ENCODE data around the gene MARS1. TPM values are rescaled to one million over a fixed set of nuclear protein-coding genes. Genes with fewer than 3 reads are reported as not detected.

The MARS1 gene
- total RNA-seq, 1 donor from 2014 or later: 316 TPM

DNA sequence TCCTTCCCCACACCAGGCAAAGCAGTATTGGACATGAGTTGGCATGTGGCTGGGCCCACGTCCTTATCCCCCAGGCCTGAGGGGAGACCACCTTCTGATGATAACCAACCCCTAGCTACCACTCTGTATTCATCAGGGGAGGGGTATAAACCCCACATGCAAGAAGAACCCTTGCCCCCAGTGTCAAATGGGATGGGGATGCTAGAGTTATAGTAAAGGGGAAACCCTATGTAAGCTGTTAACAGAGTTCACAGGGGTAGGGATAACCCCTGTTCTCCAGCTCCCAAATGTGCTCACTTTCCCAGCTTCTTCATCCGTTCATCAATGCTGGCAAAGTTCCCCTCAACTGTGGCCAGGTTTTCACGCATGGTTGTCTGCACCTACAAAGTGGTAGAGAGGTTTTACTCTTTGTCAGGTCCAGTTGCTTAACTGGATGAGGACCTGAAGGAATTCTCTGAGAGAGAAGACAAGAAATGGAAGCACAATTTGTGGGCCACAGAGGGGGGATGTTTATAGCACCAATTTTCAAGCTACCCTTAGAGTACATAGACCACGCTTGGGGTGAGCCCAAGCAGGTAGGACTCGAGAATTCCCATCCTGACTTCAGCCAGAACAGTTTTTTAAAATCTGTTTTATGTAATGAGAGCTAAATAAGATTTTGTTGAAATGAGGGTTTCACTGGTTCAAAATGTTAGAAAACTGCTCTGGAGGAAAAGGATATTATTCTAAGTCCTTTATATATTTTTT, 42.7 kb downstream of the MARS1 start:
- intact Hi-C loops (cut with micrococcal nuclease): no loop called here
- Mint-ChIP-seq H3K4me3 (no peak overlapping the region), H3K27ac (no peak overlapping the region), H3K36me3 (ENCODE audit: low read depth) (peaks cover 61% of the 10 kb centered on the region), H3K27me3 (no peaks in the 10 kb centered on the region), H3K4me1 (peaks cover 2% of the 10 kb centered on the region), H3K9me3 (no peaks in the 10 kb centered on the region)
- no peak for DNase-seq

DNA sequence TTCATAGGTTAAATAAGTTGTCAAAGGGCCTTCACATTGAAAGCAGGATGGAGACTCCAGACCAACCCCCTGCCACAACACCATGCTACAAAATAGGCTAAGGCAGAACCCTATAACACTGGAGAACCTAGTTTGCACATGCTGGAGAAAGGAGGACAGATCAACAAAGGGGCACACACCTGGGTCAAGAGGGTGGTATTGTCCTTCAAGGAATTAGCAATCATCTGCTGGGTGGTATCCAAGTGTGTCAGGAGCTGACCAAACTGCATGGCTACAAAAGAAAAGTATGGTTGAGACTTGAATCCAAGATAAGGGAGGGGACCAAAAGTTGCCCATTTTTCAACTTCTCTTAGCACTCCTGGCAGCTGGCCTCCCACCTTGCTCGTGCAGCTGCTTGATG, 44.0 kb downstream of the MARS1 start:
- Mint-ChIP-seq H3K9me3 (no peaks in the 10 kb centered on the region), H3K4me1 (no peaks in the 10 kb centered on the region), H3K36me3 (ENCODE audit: low read depth) (peaks cover 57% of the 10 kb centered on the region), H3K27ac (no peak overlapping the region), H3K27me3 (no peaks in the 10 kb centered on the region), H3K4me3 (no peak overlapping the region)
- DNase-seq: no peak
- intact Hi-C loops (cut with micrococcal nuclease): no loop called here

DNA sequence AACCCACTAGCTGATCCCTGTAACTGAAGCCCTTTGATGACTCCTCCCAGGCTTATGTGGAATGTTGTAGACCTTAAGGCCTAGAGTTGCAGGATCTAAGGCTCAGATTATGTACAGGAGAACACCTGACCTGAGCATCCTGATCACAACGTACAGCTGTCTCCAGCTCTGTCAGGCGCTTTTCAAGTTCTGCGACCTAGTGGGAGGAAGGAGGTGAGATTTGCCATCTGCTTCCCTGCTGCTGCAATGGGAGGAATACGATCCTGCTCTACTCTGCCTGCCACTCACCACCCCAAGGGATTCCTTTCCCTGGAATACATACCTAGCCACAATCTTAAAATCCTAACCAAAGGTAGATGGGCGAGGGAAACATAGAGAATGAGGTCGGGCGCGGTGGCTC, 45.2 kb downstream of the MARS1 start:
- intact Hi-C loops (cut with micrococcal nuclease): no loop called here
- H3K4me3 Mint-ChIP-seq: no peak overlapping the region
- peaks cover 52% of the 10 kb centered on the region for H3K36me3 Mint-ChIP-seq (ENCODE audit: low read depth)
- no peaks in the 10 kb centered on the region for H3K4me1 Mint-ChIP-seq
- no peak for DNase-seq
- H3K27me3 Mint-ChIP-seq: no peaks in the 10 kb centered on the region
- no peaks in the 10 kb centered on the region for H3K9me3 Mint-ChIP-seq
- H3K27ac Mint-ChIP-seq: no peak overlapping the region

DNA sequence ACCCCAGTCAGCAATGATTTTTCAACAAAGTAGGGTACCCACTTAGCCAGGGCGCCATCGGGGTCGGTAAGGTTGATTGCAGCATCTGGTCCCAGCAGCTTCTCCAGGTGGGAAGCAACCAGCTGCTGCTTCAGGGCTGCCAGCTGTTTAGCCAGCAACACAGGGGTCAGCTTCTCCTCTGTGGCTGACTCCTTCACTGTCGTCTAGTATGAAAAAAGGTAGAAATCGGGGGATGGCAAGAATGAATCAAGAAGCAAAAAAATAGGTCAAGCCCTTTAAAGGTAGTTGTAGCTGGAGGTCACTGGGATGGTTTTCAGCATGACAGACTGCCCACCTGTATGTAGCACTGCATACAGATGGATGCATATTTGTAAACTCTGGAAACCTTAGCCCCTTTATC, 46.4 kb downstream of the MARS1 start:
- H3K27me3 Mint-ChIP-seq: no peaks in the 10 kb centered on the region
- no peaks in the 10 kb centered on the region for H3K9me3 Mint-ChIP-seq
- peaks cover 2% of the 10 kb centered on the region for H3K4me1 Mint-ChIP-seq
- intact Hi-C loops (cut with micrococcal nuclease): no loop called here
- H3K4me3 Mint-ChIP-seq: no peak overlapping the region
- DNase-seq: no peak
- H3K36me3 Mint-ChIP-seq (ENCODE audit: low read depth): peaks cover 53% of the 10 kb centered on the region
- H3K27ac Mint-ChIP-seq: no peak overlapping the region

DNA sequence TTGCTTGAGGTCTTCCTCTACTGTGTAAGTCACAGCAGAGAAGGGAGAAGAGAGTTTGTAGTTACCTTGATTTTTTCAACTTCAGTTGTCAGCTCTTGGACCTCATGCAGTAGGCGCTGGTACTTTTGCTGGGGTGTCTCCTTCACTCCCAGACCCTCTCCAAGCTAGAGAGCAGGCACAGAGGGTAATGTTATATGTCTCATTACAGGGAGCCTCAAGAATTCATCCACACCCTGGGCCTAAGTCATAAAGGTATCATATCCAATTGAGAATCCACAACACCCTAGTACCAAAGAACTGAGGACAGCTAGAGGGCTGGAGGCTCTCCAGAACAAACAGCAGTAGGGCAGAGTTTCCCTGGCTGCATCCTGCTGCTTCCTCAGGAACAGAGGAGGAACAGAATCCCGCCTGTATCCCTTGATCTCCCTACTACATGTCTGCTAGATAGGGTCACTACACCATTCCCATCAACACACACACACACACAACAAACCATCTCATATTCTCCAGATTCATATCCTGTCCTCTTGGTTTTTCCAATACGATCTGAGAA, 47.2 kb downstream of the MARS1 start:
- DNase-seq: no peak
- intact Hi-C loops (cut with micrococcal nuclease): no loop called here
- H3K4me3 Mint-ChIP-seq: no peak overlapping the region
- H3K9me3 Mint-ChIP-seq: no peaks in the 10 kb centered on the region
- H3K36me3 Mint-ChIP-seq (ENCODE audit: low read depth): peaks cover 48% of the 10 kb centered on the region
- peaks cover 2% of the 10 kb centered on the region for H3K4me1 Mint-ChIP-seq
- H3K27me3 Mint-ChIP-seq: no peaks in the 10 kb centered on the region
- H3K27ac Mint-ChIP-seq: no peak overlapping the region

DNA sequence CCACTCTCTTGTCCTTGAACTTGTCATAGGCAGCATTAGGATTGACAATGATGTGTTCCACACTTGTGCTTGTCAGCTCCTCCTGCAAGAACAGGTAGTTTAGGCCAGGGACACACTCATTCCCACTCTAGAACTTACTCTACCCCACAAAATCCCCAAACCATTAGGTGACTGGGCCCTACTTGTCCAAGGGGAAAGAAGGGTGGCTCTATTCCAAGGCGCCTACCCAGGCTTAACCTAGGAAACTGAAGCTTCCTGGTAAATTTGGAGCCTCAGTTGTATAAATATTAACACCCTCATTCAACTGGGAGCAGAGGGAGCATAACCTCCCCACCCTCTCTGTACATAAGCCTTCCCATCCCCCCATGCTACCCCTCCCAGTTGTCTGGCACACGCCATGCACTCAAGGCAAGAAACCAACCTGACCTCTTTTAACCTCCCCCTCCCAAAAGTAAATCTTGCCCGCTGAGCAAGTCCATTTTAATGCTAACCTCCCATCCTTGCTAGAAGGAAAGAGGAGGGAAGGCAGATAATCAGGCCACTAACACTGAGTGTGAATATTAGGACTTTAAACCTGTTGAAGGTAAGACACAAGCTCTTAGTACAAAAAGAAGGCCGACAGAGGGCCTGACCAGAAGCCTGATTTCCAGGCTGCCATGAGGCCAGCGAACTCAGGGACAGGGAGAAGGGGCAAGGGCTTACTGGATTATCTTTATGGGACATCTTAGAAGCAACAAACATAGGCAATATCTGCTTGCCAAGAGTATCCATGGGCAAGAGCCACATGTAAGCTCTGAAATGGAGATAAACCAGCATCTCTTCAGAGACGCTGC, 48.1 kb downstream of the MARS1 start:
- peaks cover 2% of the 10 kb centered on the region for H3K4me1 Mint-ChIP-seq
- DNase-seq: no peak
- no peak overlapping the region for H3K27ac Mint-ChIP-seq
- H3K27me3 Mint-ChIP-seq: no peaks in the 10 kb centered on the region
- peaks cover 46% of the 10 kb centered on the region for H3K36me3 Mint-ChIP-seq (ENCODE audit: low read depth)
- intact Hi-C loops (cut with micrococcal nuclease): no loop called here
- no peak overlapping the region for H3K4me3 Mint-ChIP-seq
- no peaks in the 10 kb centered on the region for H3K9me3 Mint-ChIP-seq

DNA sequence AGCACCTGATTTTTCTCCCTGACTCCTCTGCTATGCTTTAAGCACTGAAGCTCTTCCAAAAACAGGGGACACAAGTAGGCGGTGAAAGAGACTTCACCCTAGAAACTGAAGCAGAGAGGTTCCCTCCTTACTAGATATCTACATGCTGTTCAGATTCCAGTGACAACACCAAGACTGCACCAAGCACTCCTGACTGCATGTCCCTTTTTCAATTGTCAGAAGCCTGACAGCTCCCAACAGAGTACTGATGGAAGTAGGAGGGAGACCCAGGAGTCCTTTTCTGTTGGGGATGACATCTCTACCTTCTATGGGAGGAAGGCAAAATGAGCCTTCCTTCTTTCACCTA, 48.7 kb downstream of the MARS1 start:
- Mint-ChIP-seq H3K36me3 (ENCODE audit: low read depth) (peaks cover 46% of the 10 kb centered on the region), H3K4me1 (peaks cover 2% of the 10 kb centered on the region), H3K27ac (no peak overlapping the region), H3K4me3 (no peak overlapping the region), H3K27me3 (no peaks in the 10 kb centered on the region), H3K9me3 (no peaks in the 10 kb centered on the region)
- DNase-seq: no peak
- intact Hi-C loops (cut with micrococcal nuclease): no loop called here

DNA sequence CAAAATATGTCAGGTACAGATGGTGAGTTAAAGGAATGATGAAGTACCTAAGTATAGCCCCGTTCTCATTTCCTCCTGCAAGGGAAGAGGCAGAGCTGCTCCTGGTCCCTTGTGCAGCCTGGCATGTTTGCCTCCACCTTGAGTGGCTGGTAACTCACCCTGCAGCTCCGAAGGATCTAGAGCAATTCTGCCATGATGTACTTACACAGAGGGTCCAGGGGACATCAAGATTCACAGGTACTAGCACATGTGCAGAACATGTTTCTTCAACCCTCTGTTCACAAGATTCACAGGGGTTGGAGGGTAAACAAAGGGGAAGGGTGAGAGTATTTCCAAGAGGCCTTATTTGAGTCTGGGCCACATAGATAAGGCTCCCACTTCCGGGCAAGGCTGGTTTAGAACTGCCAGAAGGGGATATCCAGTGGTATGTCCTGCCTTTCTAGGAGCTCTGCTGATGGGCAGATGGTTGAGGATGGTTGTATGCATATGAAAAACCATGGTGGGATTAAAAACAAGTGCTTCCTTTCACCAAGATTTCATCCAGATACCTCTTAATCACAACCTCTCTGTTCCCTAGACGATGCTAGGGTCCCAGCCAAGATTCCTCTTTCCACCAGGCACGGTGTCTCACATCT, 51.4 kb downstream of the MARS1 start:
- Mint-ChIP-seq H3K36me3 (ENCODE audit: low read depth) (peaks cover 30% of the 10 kb centered on the region), H3K27ac (peak overlapping the region; percentile 48), H3K9me3 (no peaks in the 10 kb centered on the region), H3K27me3 (no peaks in the 10 kb centered on the region), H3K4me3 (no peak overlapping the region), H3K4me1 (peaks cover 6% of the 10 kb centered on the region)
- intact Hi-C loops (cut with micrococcal nuclease): no loop called here
- DNase-seq: no peak

DNA sequence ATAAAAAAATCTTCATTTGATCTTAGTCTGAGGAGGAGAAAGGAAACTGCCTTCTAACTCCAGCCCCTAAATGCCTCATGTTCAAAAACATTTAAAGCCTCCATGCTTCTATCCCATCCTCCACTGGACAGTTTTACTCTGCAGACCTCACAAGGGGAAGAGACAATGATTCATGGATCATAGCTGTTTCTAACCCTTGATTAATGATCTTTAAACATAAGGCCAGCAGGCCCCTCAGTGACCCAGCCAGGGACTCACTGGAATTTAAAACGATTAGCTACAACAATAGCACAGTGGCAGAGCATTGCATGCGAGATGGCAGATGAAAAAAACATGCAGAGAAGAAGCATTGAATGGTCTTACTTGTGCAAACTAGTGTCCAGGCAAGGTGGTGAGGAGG, 53.1 kb downstream of the MARS1 start:
- Mint-ChIP-seq H3K4me1 (peaks cover 17% of the 10 kb centered on the region), H3K27me3 (no peaks in the 10 kb centered on the region), H3K36me3 (ENCODE audit: low read depth) (peaks cover 30% of the 10 kb centered on the region), H3K27ac (no peak overlapping the region), H3K9me3 (no peaks in the 10 kb centered on the region), H3K4me3 (no peak overlapping the region)
- intact Hi-C loops (cut with micrococcal nuclease): no loop called here
- DNase-seq: no peak

DNA sequence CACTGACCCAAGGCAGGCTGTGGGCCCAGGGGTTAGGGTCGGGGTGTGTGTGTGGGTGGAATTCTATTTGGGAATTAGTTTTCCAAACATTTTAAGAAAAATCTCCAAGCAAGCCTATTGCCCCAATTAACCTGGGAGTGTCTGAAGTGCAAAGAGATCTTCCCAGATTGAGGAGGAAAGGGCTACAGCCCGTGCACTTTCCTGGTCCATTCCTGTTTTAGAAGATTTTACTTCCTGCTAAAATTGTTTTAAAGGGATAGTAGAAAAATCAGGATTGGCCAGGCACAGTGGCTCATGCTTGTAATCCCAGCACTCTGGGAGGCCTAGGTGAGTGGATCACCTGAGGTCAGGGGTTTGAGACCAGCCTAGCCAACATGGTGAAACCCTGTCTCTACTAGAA, 53.8 kb downstream of the MARS1 start:
- peaks cover 21% of the 10 kb centered on the region for H3K4me1 Mint-ChIP-seq
- no peak overlapping the region for H3K27ac Mint-ChIP-seq
- H3K36me3 Mint-ChIP-seq (ENCODE audit: low read depth): peaks cover 34% of the 10 kb centered on the region
- H3K4me3 Mint-ChIP-seq: no peak overlapping the region
- intact Hi-C loops (cut with micrococcal nuclease): no loop called here
- H3K27me3 Mint-ChIP-seq: no peaks in the 10 kb centered on the region
- H3K9me3 Mint-ChIP-seq: no peaks in the 10 kb centered on the region
- no peak for DNase-seq

DNA sequence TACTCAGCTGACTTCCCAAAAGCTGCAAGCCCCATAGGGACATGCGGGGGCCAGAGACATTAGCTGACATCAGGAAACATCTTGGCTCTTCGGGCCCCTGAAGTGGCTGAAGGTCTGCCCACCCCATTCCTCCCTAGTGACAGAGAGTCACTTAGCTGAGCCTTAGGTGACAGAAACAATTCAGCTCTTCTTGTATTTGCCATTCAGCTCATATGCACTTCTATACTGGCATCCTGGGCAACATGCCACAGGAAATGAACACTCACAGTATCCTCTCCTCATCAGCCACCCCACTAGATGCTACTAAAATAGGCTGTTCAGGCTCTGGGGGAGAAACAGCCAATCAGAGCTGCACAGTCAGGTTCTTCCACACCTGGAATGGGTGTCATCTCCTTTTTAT, 55.7 kb downstream of the MARS1 start:
- peaks cover 26% of the 10 kb centered on the region for H3K4me1 Mint-ChIP-seq
- no peak overlapping the region for H3K27ac Mint-ChIP-seq
- H3K4me3 Mint-ChIP-seq: no peak overlapping the region

DNA sequence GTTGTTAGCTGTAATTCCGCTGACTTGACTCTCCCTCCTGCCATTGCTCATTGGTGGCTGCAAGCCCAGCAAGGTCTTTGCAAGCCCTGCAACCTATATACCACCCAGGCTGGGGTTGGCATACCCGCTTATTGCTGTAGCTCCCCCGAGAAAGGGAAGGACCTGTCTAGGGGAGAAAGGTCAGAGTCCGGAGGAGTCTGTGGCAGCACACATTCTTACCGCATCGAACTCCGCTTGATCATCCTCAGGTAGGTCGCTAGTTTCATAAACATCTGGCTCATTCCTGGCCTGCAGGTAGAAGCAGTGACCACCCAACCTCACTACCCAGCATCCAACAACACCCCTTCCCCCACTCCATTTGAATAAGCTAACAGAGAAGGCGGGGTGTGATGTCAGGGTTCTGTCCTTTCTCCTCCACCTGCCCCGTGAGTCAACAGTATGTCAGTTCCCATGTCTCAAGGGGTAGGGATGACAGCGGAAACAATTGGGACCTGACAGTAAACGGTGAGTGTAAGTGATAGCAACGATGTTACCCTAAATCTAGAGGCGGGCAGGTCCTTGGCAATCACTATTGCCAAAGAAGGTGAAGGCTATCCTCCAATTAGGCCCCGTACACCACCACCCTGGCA, 58.1 kb downstream of the MARS1 start:
- intact Hi-C loops (cut with micrococcal nuclease): loop anchor here (5.0 kb wide), 1 partner anchor 146 kb away; the partner anchor contains the start of gene OS9
- no peak for DNase-seq
- Mint-ChIP-seq H3K27me3 (peaks cover 18% of the 10 kb centered on the region), H3K4me1 (peaks cover 42% of the 10 kb centered on the region), H3K27ac (peak overlapping the region; percentile 94), H3K9me3 (no peaks in the 10 kb centered on the region), H3K4me3 (peak overlapping the region; percentile 96), H3K36me3 (ENCODE audit: low read depth) (peaks cover 18% of the 10 kb centered on the region)

More for the DNA sequence above, 55.7 kb downstream of the MARS1 start:
- DNase-seq: no peak
- peaks cover 28% of the 10 kb centered on the region for H3K36me3 Mint-ChIP-seq (ENCODE audit: low read depth)
- H3K9me3 Mint-ChIP-seq: no peaks in the 10 kb centered on the region
- intact Hi-C loops (cut with micrococcal nuclease): no loop called here
- H3K27me3 Mint-ChIP-seq: peaks cover 7% of the 10 kb centered on the region

DNA sequence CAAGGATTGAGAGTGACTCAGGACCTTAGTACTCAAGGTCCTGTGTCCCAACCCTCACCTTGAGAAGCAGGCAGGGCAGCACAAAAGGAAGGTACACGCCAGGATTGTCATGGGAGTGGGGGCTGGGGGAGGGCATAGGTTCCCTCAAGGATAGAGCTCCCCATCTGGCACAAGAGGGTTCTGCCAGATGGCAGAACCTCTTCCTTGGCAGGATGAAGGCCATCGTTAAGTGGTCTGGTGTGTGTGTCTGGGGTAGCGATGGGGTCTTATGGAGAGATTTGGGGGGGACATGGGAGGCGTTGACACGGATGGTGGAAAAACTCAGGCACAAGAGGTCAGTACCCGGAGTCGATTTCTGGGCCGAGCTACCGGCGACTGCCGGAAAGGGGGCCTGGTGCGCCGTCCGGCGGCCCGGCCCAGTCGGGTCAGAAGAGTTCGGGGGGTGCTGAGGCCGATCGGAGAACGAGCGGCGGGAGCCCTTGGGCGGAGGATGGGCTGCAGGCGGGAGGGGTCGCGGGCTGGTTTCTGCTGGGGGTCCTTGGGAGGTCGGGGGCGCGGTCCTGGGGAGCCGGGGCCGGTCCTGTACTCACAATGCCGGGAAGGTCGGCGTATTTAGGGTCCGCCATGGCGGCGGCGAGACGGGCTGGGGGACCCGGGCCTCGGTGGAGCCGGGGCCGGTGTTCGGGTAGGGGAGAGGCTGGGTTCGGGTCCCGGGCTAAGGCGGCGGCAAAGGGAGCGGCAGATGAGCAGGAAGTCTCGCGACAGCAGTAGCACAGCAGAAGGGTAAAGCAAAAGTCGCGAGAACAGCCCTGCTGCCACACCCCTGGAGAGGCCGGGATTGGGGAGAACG, 58.8 kb downstream of the MARS1 start, which contains the start of gene DCTN2:
DCTN2 (minus strand) TSS at position 755 of the 850 bp plus-strand sequence; CDS start at position 626, 129 bp downstream.
- intact Hi-C loops (cut with micrococcal nuclease): loop anchor here (1.0 to 5.0 kb wide), 3 partner anchors 26 to 146 kb away; partner anchors contain the start of genes DDIT3 and OS9
- no peaks in the 10 kb centered on the region for H3K9me3 Mint-ChIP-seq
- peak within 1 kb of the TSS; percentile 94 for H3K27ac Mint-ChIP-seq
- H3K4me3 Mint-ChIP-seq: peak within 1 kb of the TSS; percentile 96
- peak; percentile 98 for DNase-seq
- H3K27me3 Mint-ChIP-seq: peaks cover 21% of the 10 kb centered on the region
- H3K36me3 Mint-ChIP-seq (ENCODE audit: low read depth): peaks cover 14% of the 10 kb centered on the region
- H3K4me1 Mint-ChIP-seq: peaks cover 42% of the 10 kb centered on the region
